HG03520 (cell line): ENCODE results near the gene ABCA12.

Experiments
- ATAC-seq: cut with Tn5 transposase; IDR thresholded peaks from one replicate; pipeline ENCODE4 v1.9.1; 2021; ENCODE audit warnings: mild to moderate bottlenecking, moderate library complexity; ENCODE audit not compliant: unreplicated experiment

Gene ABCA12

DNA sequence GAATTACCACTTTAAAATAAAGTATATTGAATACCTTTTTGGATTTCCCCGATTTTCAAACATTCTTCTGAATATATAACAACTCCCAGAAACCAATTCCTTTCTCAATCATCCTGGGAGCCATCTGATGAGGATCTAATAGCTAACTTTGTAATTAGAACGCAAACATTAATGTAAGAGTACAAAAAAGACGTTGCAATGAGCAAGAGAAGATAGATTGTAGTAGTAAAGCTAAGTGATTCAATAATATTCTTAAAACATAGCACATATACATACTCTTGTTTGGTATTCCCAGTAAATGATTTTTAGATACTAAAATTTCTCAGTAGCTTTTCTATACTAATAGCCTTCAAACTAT, 1.1 kb downstream of the ABCA12 start:
- no peak for ATAC-seq

DNA sequence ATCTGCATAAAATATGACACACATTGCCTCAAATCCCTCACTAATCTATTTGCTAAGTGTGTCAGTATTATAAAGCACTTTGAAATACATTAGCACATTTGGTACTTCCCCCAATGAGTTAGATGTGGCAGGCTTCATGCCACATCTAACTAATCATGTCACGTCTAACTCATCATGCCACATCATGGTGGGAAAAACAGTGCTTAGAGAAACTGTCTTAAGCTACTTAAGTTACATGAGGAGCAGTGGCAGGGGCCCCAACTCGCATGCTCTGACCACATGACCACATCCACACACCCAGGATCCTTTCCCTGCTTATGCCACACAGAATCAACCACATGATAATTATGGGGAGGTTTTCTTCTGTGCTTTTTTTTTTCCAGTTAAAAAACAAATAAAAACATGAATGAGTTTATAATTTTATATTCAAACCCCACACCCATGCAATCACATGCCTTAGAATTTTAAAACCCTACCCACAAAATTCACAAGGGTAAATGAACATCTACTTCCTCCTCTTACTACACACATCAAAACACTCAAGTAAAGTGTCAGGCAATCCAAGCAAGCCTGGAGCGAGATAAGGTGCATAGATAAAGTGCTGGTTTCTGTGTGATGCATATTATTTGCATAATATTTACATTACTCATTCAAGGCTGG, 1.6 kb downstream of the ABCA12 start:
- peak; percentile 67 for ATAC-seq

DNA sequence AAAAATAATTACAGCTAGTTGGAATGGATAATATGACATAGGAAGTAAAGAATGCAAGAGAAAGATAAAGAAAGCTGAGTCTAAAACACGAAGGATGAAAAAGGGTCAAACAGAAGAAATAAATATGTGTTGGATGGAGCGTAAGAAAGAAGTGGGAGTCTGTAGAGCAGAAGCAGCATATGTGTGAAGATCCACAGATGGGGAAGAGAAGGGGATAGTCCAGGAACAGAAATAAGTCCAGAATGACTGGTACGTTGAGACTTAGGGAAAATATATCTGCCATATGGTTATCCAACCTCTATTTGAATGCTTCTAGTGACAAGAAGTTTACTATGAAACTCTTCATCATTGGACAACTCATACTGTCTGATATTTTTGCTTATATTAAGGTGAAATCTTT, 18.0 kb downstream of the ABCA12 start:
- no peak for ATAC-seq

DNA sequence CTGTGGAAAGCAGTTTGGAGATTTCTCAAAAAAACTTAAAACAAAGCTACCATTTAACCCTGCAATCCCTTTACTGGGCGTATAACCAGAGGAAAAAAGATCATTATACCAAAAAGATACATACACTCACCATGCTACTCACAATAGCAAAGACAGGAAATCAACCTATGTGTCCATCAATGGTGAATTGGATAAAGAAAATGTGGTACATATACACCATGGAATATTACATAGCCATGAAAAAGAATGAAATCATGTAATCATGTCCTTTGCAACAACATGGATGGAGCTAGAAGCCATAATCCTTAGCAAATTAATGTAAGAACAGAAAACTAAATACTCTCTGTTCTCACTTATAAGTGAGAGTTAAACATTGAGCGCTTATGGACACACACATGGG, 18.6 kb downstream of the ABCA12 start:
- ATAC-seq, result no peak

DNA sequence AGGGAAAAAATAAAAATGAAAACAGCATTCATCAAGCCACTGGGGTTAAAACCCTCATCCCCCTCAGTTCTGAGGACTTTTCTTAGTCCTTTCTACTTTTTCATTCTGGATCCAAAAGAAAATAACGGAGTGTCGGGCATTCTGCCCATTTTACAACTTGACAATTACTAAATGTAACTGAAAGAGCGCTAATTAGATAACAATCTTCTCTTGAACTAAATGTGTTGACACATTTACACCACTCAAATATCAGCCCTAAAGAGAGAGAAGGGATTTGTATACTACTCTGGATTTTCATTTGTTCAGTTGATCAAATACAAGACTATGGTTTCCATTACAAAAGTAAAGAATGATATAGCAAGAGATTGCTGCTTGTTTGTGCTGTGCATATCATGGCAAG, 27.5 kb downstream of the ABCA12 start:
- no peak for ATAC-seq

DNA sequence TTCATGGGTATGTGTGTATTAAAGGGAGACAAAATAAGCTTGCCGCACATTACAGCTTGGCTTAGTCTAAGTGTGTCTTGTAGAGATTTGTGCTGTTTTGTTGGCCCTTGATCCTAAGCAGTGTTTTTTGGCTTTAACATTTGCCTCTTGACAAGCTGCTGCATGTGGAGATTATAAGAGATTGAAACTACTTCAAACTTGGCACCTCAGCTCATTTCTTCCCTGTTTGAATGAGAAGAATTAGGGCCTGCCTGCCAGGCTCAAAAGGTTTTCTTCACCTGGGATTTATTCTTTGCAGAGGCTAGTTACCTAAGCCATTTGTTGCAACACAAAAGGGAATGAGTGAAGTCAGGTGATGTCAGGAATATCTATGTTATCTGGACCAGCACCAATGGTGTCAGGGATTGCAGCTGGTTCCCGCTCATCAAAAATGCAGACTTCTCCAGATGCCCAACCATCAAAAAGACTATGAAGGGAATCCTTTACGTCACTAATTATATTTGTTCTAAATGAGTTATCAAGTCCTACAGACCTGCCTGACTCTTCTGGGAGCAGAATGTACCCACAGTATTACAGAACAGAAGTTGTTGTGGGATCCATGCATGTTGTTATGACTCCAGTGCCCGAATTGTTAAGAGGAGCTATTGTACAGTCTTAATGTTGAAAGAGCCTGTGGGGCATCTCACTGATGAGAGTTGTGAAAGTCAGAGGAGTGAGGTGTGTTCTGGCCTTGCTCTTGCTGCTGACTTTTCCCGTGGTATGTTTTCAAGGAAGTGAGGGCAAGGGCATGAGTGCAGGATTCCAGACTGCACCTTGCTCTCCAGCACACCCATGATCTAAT, 31.0 kb downstream of the ABCA12 start:
- no peak for ATAC-seq

DNA sequence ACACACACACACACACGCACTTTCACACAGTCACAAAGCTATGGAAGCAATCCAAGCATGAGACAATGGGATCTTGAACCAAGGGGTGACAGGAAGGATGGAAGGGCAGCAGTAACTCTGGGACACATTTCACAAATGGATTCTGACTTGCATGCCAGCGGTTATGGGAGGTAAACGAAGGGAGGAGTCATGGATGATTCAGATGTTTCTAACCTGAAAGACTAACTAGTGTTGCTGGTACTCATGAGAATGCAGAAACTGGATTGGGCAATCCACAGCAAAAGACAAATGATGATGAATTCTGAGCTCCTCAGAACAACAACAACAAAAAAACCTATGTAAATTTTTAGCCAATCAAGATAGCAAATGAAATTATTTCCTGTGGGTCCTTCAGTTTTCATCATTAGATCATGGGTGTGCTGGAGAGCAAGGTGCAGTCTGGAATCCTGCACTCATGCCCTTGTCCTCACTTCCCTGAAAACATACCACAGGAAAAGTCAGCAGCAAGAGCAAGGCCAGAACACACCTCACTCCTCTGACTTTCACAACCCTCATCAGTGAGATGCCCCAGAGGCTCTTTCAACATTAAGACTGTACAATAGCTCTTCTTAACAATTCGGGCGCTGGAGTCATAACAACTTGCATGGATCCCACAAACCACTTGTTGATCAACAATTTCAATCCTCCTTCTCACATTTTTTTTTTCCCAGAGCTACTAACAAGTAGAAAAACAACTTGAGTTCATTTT, 32.6 kb downstream of the ABCA12 start:
- ATAC-seq, result no peak

DNA sequence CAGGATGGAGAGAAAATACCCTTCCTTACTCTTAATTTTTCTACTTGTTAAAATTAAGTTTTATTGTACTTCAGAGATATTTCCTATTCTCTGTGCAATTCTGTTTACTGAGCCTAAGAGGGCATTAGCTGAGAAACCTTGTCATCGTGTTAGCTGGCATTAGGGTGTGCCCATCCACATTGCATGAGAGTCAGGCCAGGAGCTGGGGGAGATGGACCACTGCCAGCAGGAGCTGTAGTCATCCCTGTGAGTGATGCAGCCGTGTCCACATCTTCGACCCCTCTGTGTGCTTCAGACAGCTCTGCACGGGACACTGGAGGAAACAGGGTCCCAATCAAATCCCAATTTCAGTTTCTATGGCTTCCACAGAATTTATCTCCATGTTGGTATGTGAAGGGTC, 34.2 kb downstream of the ABCA12 start:
- ATAC-seq, result no peak

DNA sequence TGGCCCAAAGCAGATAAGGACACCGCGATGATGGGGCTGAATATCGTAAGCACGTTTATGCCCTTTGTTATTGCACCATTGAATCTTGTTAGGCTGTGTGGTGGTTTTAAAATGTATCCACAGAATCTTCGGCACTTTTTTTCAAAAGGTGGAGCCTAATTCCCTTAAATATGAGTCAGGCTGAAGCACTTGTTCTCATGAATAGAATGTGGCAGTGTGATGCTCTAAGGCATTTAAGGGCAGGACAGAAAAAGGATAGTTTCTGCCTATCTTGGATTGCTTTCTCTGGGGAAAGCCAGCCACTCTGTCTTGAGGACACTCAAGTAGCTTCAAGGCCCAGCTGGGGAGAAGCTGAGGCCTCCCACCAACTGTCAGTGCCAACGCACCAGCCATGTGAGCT, 39.6 kb downstream of the ABCA12 start:
- no peak for ATAC-seq

DNA sequence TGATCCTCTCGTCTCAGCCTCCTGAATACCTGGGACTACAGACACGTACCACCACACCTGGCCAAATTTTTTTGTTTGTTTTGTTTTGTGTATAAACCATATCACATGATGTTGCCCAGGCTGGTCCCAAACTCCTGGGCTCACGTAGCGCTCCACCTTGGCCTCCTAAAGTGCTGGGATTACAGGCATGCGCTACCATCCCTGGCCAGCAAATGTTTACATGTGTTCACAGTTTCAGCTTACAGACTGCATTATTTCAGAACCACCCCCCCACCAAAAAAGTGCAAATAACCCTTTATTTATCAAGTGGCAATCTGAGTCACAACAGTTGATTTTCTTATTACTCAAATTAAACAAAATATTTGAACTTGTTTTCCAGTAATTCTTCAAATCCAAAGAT, 54.3 kb downstream of the ABCA12 start:
- ATAC-seq, result no peak

DNA sequence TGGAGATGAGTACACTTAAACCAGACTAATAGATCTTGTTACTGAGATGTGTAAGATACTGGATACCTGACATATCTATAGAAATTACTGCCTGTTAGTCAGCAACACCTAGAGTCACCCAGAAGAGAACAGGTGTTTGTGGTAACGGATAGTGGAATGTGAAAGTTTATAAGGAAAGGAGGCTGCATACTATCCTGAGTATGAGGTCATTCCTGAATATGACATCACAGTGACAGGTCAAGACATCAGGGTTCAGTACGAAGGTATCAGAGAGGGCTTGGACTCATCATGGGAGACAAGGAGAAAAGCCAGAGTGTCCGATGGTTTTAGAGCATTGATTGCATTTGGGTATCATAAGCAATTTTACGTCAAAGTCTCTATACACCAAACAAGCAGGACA, 55.3 kb downstream of the ABCA12 start:
- no peak for ATAC-seq

DNA sequence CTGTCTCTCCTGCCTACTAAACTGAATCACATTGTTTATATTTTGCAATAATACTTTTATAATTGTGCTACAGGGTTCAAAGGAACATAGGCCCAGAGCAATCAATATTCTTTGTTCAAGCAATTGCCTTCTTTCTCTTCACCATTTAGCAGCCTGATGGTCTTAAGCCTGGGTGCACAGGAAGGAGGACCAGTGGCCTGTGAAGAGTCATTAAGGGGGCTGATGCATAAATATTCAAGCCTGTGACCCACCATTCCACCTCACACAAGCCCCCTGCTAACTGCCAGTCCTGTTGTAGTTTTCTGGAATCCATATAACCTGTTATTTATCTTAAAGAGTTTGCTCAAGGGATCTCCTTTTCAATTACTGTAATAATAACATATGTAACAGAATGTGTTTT, 56.0 kb downstream of the ABCA12 start:
- ATAC-seq, result no peak

DNA sequence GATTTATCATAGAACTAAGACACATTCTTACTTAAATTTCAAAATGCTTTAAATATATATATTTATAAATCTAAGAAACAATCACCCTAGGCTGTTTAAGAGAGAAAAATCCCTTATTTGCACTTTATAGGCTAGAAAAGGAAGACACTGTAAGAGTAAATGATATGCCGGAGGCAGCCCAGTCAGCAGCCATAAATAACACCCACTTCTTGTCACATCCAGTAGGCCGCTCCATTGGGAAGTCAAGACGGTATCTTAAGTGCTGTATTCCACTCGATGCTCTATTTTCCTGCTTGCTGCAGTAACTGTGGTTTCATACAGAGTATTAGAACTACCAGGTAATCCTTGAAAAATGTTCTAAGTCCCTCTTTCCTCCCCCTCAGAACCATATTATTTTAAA, 57.9 kb downstream of the ABCA12 start:
- no peak for ATAC-seq

DNA sequence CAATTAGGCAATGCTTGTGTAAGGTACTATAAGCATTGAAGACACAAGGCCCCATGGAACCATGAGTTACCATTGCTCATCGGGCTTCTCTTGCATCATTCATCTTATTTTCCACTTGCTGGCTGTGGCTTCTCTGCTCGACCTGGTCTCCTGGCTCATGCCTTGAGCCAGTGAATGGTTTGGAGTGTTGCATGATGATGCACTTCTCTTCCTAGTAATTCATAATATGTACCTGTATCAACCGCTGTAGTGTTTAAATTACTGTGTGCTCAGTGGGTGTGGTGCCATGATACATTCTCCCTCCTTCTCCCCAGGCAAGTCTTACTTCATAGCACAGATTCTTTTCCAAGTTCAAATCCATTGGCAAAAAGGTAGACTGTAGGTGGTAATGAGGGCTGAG, 66.8 kb downstream of the ABCA12 start:
- ATAC-seq, result no peak

DNA sequence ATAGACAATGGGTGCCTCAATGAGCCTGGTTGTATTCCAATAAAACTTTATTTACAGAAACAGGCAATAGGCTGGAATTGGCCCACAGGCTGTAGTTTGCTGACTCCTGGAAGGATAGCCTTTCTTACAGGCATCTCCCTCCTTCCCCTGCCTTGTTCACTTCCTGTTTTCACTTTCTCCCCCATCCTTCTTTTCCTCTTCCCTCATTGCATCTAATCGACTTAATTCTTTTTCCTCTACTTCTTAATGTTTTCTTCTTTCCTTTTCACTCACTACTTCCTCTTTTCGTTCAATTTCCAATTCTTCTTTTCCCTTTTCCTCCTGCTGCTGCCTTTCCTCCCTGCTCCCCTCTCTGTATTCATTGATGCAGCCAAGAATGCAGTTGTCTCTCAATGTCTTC, 70.0 kb downstream of the ABCA12 start:
- no peak for ATAC-seq

DNA sequence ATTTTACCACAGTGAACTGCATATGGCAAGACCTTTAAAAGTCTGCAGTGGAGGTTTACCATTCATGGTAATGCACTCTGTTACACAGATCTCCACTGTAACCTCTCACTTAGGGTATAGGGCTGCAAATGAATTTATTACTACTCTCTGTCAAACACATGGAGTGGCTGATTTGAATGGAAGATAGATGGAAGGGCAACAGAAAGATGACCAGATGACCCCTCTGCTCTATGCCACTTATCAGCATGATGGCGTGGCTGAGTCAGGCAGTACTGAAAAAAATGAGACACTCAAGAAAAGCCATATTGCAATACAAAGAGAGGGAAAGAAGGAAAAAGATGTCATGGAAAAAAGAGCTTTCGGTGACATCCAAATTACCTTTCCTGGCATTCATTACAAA, 72.3 kb downstream of the ABCA12 start:
- no peak for ATAC-seq

DNA sequence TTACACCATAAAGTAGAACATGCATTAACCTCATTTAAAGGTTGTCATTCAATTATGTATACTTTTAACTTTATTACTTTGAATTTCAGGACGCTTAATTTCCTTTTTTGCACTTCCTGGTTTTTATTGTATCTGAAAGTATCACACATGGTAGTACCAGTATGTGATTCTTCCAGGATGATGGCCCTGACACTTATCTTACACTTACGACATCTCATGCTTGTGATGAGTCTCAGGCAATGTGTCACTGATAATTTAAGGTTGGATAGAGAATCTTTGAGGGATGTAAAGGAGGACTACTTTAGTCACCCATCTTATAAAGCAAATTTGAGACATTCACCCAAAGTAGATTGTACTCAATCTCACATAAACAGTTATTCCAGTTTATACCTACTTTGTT, 74.9 kb downstream of the ABCA12 start:
- ATAC-seq, result no peak

DNA sequence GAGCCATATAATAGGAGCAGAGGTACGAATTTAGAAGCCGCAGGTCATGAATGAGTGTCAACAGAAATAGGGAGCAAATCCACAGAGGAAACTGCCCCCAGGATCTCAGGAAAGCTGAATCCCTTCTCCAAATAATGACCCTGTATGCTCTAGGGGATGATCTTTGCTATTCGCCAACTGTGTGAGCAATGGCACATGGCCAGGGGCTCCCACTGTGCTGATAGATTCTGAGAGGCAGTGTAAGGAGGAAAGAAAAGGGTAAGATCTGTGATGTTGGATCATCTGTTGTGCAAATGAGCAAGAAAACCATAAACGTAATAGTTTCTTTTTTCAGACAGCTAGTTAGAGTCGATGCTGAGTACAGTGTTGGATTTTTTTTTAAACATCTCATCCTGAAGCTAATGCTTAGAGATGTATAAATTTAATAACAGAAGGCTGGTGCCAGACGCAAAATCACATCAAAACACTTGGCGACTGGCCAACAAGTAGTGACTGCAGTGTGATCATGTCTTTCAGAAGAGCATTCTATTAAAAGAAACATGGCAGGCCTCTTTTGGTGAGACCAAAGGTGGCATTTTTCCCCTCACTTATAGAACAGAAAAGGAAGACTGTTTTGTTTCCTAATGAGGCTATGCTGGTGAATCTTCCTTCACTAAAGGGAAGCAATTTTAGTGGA, 77.4 kb downstream of the ABCA12 start:
- ATAC-seq, result no peak

DNA sequence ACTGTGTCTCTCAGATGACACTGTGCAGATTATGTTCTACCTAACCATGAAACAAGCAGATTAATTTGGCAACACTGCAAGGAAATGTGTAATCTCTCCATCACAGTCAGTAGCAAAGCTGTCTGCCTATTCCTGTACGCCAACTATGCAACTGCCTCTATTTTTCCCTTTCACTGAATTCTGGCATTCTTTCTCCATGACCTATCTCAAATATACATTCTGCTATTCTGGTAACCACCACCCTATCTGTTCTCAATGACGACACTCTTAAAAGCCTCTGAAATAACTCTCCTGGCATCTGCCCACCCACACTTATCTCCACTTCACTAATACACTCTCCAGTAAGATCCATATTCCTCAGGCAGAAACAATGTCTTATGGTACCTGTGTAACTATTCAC, 78.7 kb downstream of the ABCA12 start:
- ATAC-seq, result no peak

DNA sequence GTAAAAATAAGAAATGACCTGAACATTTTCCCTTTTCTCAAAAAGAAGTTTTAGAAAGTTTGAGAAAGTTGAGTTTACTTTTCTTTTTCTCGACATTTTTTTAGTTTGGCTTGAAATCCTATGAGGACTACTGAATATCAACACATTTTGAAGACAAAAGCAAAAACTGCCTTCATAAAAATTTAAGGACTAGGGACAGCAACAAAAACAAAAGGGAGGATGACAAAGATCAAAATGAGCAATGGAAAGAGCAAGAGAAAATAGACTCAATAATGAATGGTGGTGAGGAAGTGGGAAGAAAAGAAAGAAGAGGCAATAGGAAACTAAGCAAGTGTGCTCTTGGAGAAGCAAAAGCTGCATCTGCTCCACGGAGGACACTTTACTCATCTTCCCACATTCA, 82.5 kb downstream of the ABCA12 start:
- ATAC-seq, result no peak

DNA sequence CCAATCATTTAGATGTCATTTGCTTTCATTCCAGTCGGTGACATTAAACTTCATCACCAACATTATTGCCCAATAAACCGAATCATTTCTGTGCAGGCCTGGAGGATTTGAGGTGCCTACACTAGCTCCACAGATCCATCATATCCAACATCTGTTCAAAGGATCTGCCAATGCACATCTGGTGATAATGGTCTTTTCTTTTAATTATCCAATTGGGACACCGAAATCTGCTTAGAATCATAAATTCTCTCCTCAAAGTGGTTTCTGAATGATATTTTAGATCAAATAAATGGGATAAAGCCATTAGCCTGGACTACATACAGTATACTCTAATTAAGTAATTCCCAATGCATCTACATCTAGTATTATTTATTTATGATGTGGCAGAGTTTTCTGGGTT, 85.6 kb downstream of the ABCA12 start:
- no peak for ATAC-seq

DNA sequence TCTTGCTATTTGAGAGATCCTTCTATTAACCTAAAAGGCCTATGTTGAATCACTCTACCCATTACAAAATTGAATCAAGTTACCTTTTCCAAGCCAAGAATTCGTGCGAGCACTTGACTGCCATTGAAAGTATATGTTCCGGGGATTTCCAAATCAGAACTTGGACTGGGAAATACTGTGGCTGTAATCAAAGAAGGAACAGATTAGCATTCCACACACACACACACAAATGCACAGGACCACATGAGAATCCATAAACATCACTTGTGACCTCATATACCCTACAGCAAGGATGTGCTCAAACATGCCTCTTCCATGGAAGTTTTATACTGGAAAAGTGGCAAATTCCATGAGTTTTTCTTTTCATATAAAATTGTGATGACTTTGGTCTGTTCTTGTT, 86.0 kb downstream of the ABCA12 start:
- no peak for ATAC-seq
